ENCODE data around the gene TMBIM1. TPM values are rescaled to one million over a fixed set of nuclear protein-coding genes. Genes with fewer than 3 reads are reported as not detected.

TMBIM1 gene
- polyA plus RNA-seq, 4 donors: 90.9 to 107 (median 99.8) TPM

DNA sequence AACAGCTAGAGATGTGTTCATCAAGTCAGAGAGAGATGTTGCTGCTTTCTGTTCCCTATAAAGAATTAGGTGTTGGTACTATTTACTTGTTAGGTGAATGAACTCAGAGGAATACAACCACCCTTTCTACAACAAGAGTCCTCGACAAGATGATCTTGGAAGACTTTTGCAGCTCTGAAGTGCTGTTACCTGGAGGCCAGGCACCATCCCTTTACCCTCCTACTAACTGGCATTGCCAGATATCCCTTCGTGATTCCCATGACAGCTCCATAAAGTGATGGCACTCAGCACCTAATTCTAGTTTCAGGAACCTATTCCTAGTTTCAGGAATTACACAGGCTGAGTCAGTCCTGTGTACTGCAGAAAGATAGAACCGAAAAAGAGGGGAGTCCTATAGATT lies 65.4 kb downstream of the TMBIM1 start:
- no peak for DNase-seq (ENCODE audit: low read depth in 4 of 4, low spot score in 3 of 4)

Other genes with a start within 250 kb of the TMBIM1 start
- under 1 TPM in 3 of 4 donors, not detected in 1; 0.08 to 0.59 (median 0.18) TPM for gene RUFY4, start 223.2 kb downstream of the TMBIM1 start, polyA plus RNA-seq (ENCODE audit: insufficient read length in 4 of 4)
- gene CXCR2, start 166.5 kb downstream of the TMBIM1 start, polyA plus RNA-seq (ENCODE audit: insufficient read length in 4 of 4): under 1 TPM; 0.19 to 0.44 (median 0.33) TPM
- gene CXCR1, start 125.5 kb downstream of the TMBIM1 start, polyA plus RNA-seq (ENCODE audit: insufficient read length in 4 of 4): under 1 TPM in 1 of 4 donors, not detected in 3; 0.08 TPM
- 100 to 1,000 TPM; 246 to 268 (median 258) TPM for gene ARPC2, start 75.3 kb downstream of the TMBIM1 start, polyA plus RNA-seq (ENCODE audit: insufficient read length in 4 of 4)
- gene GPBAR1, start 31.5 kb downstream of the TMBIM1 start, polyA plus RNA-seq (ENCODE audit: insufficient read length in 4 of 4): 1 to 10 TPM; 2.1 to 2.4 (median 2.3) TPM
- 100 to 1,000 TPM; 113 to 145 (median 117) TPM for gene AAMP, start 22.4 kb downstream of the TMBIM1 start, polyA plus RNA-seq (ENCODE audit: insufficient read length in 4 of 4)
- 100 to 1,000 TPM; 103 to 132 (median 111) TPM for gene PNKD, start 22.0 kb downstream of the TMBIM1 start, polyA plus RNA-seq (ENCODE audit: insufficient read length in 4 of 4)
- 1 to 10 TPM; 4.3 to 6.2 (median 5.3) TPM for gene CATIP, start 64.4 kb upstream of the TMBIM1 start, polyA plus RNA-seq (ENCODE audit: insufficient read length in 4 of 4)
- gene SLC11A1, start 89.8 kb upstream of the TMBIM1 start, polyA plus RNA-seq (ENCODE audit: insufficient read length in 4 of 4): 1 to 10 TPM in 1 of 4 donors, under 1 TPM in 3; 0.57 to 1.1 (median 0.69) TPM
- gene CTDSP1, start 107.4 kb upstream of the TMBIM1 start, polyA plus RNA-seq (ENCODE audit: insufficient read length in 4 of 4): 100 to 1,000 TPM; 139 to 174 (median 150) TPM
- 10 to 100 TPM; 20.0 to 26.1 (median 23.4) TPM for gene VIL1, start 126.6 kb upstream of the TMBIM1 start, polyA plus RNA-seq (ENCODE audit: insufficient read length in 4 of 4)

Measured in right renal pelvis (tissue), 4 donors.